Endothelial cell of umbilical vein (primary cell): ENCODE data around the gene RPS24. TPM values are rescaled to one million over a fixed set of nuclear protein-coding genes. Genes with fewer than 3 reads are reported as not detected.
A peak's percentile ranks its signal among the peaks of the same experiment; 100 is the strongest.

Experiments used
- BruUV-seq: library from RNA; stranded (reverse); fragments of 400-500 nt; replicated peaks from 2 replicates; lab custom pipeline; 2021; lab: Mats Ljungman, UMichigan
- CTCF ChIA-PET: fragments of 300-600, 350-600 bp; sonication (Branson Sonifier 250); formaldehyde crosslinking; loops from one replicate; lab custom pipeline; 2021; ENCODE audit warnings: antibody characterized with exemption, inconsistent platforms; lab: Charles Lee
- POLR2A ChIA-PET: fragments of 300-600, 350-600 bp; sonication (Branson Sonifier 250); formaldehyde crosslinking; loops from one replicate; lab custom pipeline; 2021; ENCODE audit warnings: antibody characterized with exemption, inconsistent platforms; lab: Charles Lee
- DNase-seq: peaks from one replicate; pipeline ENCODE4 v3.0.0-alpha.2; 2011; ENCODE audit warnings: low read depth, low spot score
- FAIRE-seq: peaks from 2 replicates; lab custom pipeline; 2011; peaks lifted over from hg19 to GRCh38; lab: Jason Lieb, UNC
- H2AFZ ChIP-seq: 2 replicates; pipeline ENCODE4 v1.6.0; 2012; ENCODE audit warnings: low read depth, low read length, control low read depth, inconsistent platforms
- H3K27ac ChIP-seq: 2 replicates; pipeline ENCODE4 v1.5.1; 2011; ENCODE audit warnings: low read depth, mild to moderate bottlenecking, control low read depth, low read length, moderate library complexity; ENCODE audit not compliant: insufficient read depth
- H3K27me3 ChIP-seq, 2 experiments: 2 replicates each; pipeline versions ENCODE4 v1.6.0 to v1.6.1; 2011; ENCODE audit warnings: low read length in 2 of 2, mixed read lengths in 1 of 2; ENCODE audit not compliant: control insufficient read depth in 2 of 2, insufficient read depth in 2 of 2
- H3K36me3 ChIP-seq, 2 experiments: 2 replicates in 1 of 2; 3 replicates in 1 of 2; pipeline ENCODE4 v1.5.1; 2011; ENCODE audit warnings: low read length in 2 of 2, mild to moderate bottlenecking in 1 of 2, moderate library complexity in 1 of 2; ENCODE audit not compliant: control insufficient read depth in 2 of 2, insufficient read depth in 2 of 2; ENCODE audit errors: extremely low read depth in 1 of 2
- H3K4me1 ChIP-seq: 3 replicates; pipeline ENCODE4 v1.5.1; 2011; ENCODE audit warnings: mild to moderate bottlenecking, low read length; ENCODE audit not compliant: control insufficient read depth, insufficient read depth; ENCODE audit errors: extremely low read depth
- H3K4me2 ChIP-seq: 2 replicates; pipeline ENCODE4 v1.6.1; 2011; ENCODE audit warnings: low read length, control low read depth, mixed read lengths; ENCODE audit not compliant: insufficient read depth
- H3K4me3 ChIP-seq, 3 experiments: fragments of 200-600 bp in 1 of 3; sonication (generic), shearing (Covaris generic) in 1 of 3; replicated peaks in 1 of 3; 2 replicates each; pipeline ENCODE4 v1.5.1; 2011 to 2016; ENCODE audit warnings: control low read depth in 3 of 3, low read length in 3 of 3, mild to moderate bottlenecking in 2 of 3, inconsistent platforms in 1 of 3, low read depth in 1 of 3, moderate library complexity in 1 of 3; ENCODE audit not compliant: insufficient read depth in 1 of 3
- H3K79me2 ChIP-seq: 2 replicates; pipeline ENCODE4 v1.6.0; 2012; ENCODE audit warnings: low read length, inconsistent platforms; ENCODE audit not compliant: control insufficient read depth, insufficient read depth
- H3K9ac ChIP-seq: replicated peaks from 2 replicates; pipeline ENCODE3; 2011; ENCODE audit warnings: low read length, control low read depth; ENCODE audit not compliant: insufficient read depth; ENCODE audit errors: extremely low read depth
- H3K9me1 ChIP-seq: replicated peaks from 3 replicates; pipeline ENCODE4 v1.6.0; 2011; ENCODE audit warnings: mild to moderate bottlenecking, low read length; ENCODE audit not compliant: control insufficient read depth, insufficient read depth; ENCODE audit errors: extremely low read depth
- H3K9me3 ChIP-seq: replicated peaks from 2 replicates; pipeline ENCODE4 v1.5.1; 2012; ENCODE audit warnings: low read length, inconsistent platforms; ENCODE audit not compliant: control insufficient read depth, insufficient read depth
- H4K20me1 ChIP-seq: replicated peaks from 2 replicates; pipeline ENCODE3; 2011; ENCODE audit warnings: mild to moderate bottlenecking, low read length; ENCODE audit not compliant: control insufficient read depth, insufficient read depth; ENCODE audit errors: extremely low read depth
- CTCF ChIP-seq, 2 donors: IDR thresholded peaks; 1 replicate in 1 of 2; 2 replicates in 1 of 2; pipeline ENCODE4 v1.5.1; 2011; ENCODE audit warnings: low read length in 2 of 2, mild to moderate bottlenecking in 2 of 2, moderate library complexity in 2 of 2, control low read depth in 1 of 2, inconsistent platforms in 1 of 2, low read depth in 1 of 2; ENCODE audit not compliant: insufficient read depth in 1 of 2; ENCODE audit errors: extremely low read depth in 1 of 2
- EZH2 ChIP-seq: IDR thresholded peaks from 2 replicates; pipeline ENCODE4 v1.6.1; 2012; ENCODE audit warnings: borderline replicate concordance, low read depth, mild to moderate bottlenecking, moderate library complexity, low read length, inconsistent platforms; ENCODE audit not compliant: severe bottlenecking
- FOS ChIP-seq: IDR thresholded peaks from 2 replicates; pipeline ENCODE4 v1.6.1; 2011; ENCODE audit warnings: mild to moderate bottlenecking, low read length, moderate library complexity, borderline replicate concordance; ENCODE audit not compliant: insufficient read depth
- GATA2 ChIP-seq: IDR thresholded peaks from 2 replicates; pipeline ENCODE4 v1.7.0; 2011; ENCODE audit warnings: low read depth, mild to moderate bottlenecking, moderate library complexity, mixed read lengths, low read length; ENCODE audit not compliant: insufficient read length, insufficient read depth
- JUN ChIP-seq: IDR thresholded peaks from 2 replicates; pipeline ENCODE4 v1.6.1; 2011; ENCODE audit warnings: borderline replicate concordance, low read depth; ENCODE audit not compliant: insufficient read length, insufficient read depth
- MAX ChIP-seq: IDR thresholded peaks from 2 replicates; pipeline ENCODE4 v1.6.1; 2011; ENCODE audit not compliant: insufficient read depth, insufficient read length
- MYC ChIP-seq: IDR thresholded peaks from one replicate; pipeline ENCODE4 v1.6.1; 2011; ENCODE audit warnings: mild to moderate bottlenecking, low read depth, low read length
- POLR2A ChIP-seq: IDR thresholded peaks from 2 replicates; pipeline ENCODE4 v1.6.1; 2012; ENCODE audit warnings: low read depth, mild to moderate bottlenecking, control low read depth, low read length
- POLR2AphosphoS5 ChIP-seq: IDR thresholded peaks from 2 replicates; pipeline ENCODE4 v1.6.1; 2012; ENCODE audit warnings: low read depth, mild to moderate bottlenecking, control low read depth, low read length, moderate library complexity; ENCODE audit not compliant: insufficient read depth
- dilution Hi-C: fragments of 300-500 bp; cut with MboI; formaldehyde crosslinking; loops from one replicate; pipeline ENCODE4 v1.15.0; 2019; ENCODE audit warnings: low sequenced_read_pairs; ENCODE audit not compliant: extremely low pct_ligation_motif_present
- intact Hi-C: fragments of 100-400 bp; cut with micrococcal nuclease; formaldehyde crosslinking; loops from one replicate; pipeline ENCODE4 v1.10.0; 2022
- polyA plus RNA-seq, 4 experiments: library from polyadenylated mRNA; depleted of rRNA in 3 of 4; stranded (reverse) in 3 of 4; unstranded in 1 of 4; fragments of >200 nt; gene quantifications; 2 replicates each; pipeline versions ENCODE4 v1.2.1 to v1.2.3, GENCODE V29; 2011 to 2012; ENCODE audit warnings: missing spikeins in 1 of 4
- total RNA-seq: library from RNA; stranded (reverse); gene quantifications from 2 replicates; pipeline ENCODE4 v1.2.3, GENCODE V29; 2021

Gene RPS24
- total and polyA plus RNA-seq, 2 donors (not counting 3 experiments of a cell fraction or from before 2014, with no cell fraction given), result 1,446 to 2,326 TPM

- BruUV-seq, result no TSS peak
- TF ChIP-seq POLR2AphosphoS5 (peak; percentile 9), POLR2A (no peak)
- Histone ChIP-seq H3K9me3 (no peaks in the 10 kb centered on the region), H3K9ac (no peak overlapping the region), H4K20me1 (peaks cover 15% of the 10 kb centered on the region), H3K4me2 (no peak overlapping the region), H3K4me1 (peaks cover 31% of the 10 kb centered on the region), H3K79me2 (peaks cover 38% of the 10 kb centered on the region), H3K27me3 (no peaks in the 10 kb centered on the region), H3K36me3 (peaks cover 27 to 29% of the 10 kb centered on the region in 2 experiments), H3K9me1 (no peaks in the 10 kb centered on the region), H3K27ac (no peak overlapping the region), H3K4me3 (no peak overlapping the region), H2AFZ (no peak overlapping the region)
- CTCF ChIA-PET, result interaction anchor here (1.4 kb wide), 1 partner anchor 1152 kb away, joined by 4 read pairs; no protein-coding TSS in a partner anchor
- intact Hi-C loops, result no loop called here
- POLR2A ChIA-PET, result no interaction called here
- DNase-seq, result no peak
- no peak for FAIRE-seq
- dilution Hi-C loops, result no loop called here
Measured at GRCh38 chr10:78042752-78043104, 9.1 kb downstream of the RPS24 start.

GRCh38 chr10:78044179-78044578 lies 10.5 kb downstream of the RPS24 start:
- Histone ChIP-seq H3K9me3 (no peaks in the 10 kb centered on the region), H3K27me3 (no peaks in the 10 kb centered on the region), H2AFZ (no peak overlapping the region), H4K20me1 (peaks cover 13% of the 10 kb centered on the region), H3K4me2 (no peak overlapping the region), H3K9ac (no peak overlapping the region), H3K36me3 (peaks cover 18 to 21% of the 10 kb centered on the region in 2 experiments), H3K27ac (no peak overlapping the region), H3K79me2 (peaks cover 24% of the 10 kb centered on the region), H3K4me3 (no peak overlapping the region), H3K4me1 (peaks cover 18% of the 10 kb centered on the region), H3K9me1 (no peaks in the 10 kb centered on the region)
- DNase-seq (no peak), FAIRE-seq (peak; percentile 62)
- ChIA-PET POLR2A (no interaction called here), CTCF (interaction anchor here (1.0 to 1.5 kb wide), 2 partner anchors 9 to 613 kb away, joined by 3 to 4 read pairs; no protein-coding TSS in a partner anchor)
- dilution Hi-C loops, result no loop called here
- TF ChIP-seq MAX (no peak), GATA2 (no peak), POLR2AphosphoS5 (no peak), CTCF (IDR thresholded peaks at IDR 0.05; ENCODE audit: extremely low read depth in 1 of 2, insufficient read depth in 1 of 2, low read depth in 1 of 2, low read length in 2 of 2) (no peak), EZH2 (no peak), JUN (no peak), POLR2A (no peak), MYC (no peak), FOS (no peak)
- intact Hi-C loops, result no loop called here
- no TSS peak for BruUV-seq
